ENCODE measurements around the gene RAB11A. TPM values are rescaled to one million over a fixed set of nuclear protein-coding genes. Genes with fewer than 3 reads are reported as not detected.

Gene RAB11A
- polyA plus RNA-seq, result 100 to 1,000 TPM; 399 to 610 TPM

- H3K36me3 ChIP-seq (ENCODE audit: control insufficient read depth in 2 of 2, insufficient read depth in 2 of 2, low read length in 1 of 2), result no peaks in the 10 kb centered on the region
- H3K4me1 ChIP-seq (ENCODE audit: control insufficient read depth in 2 of 2, insufficient read depth in 2 of 2, low read length in 1 of 2), result peaks cover 0 to 3% of the 10 kb centered on the region in 2 donors
- H3K27ac ChIP-seq (ENCODE audit: low read depth in 2 of 2, low read length in 1 of 2), result peak within 1 kb of the TSS; percentile 95 to 99
- 0% methylated on average over 58 to 62 of the region's 62 CpGs for WGBS, 2 donors
- H3K9me3 ChIP-seq (ENCODE audit: control insufficient read depth in 2 of 2, insufficient read depth in 1 of 2, low read depth in 1 of 2, low read length in 1 of 2), result no peaks in the 10 kb centered on the region
- peak within 1 kb of the TSS; percentile 91 to 98 for H3K4me3 ChIP-seq (ENCODE audit: low read depth in 1 of 2, low read length in 2 of 2)
- H3K27me3 ChIP-seq (ENCODE audit: control insufficient read depth in 1 of 2, insufficient read depth in 2 of 2, low read length in 2 of 2), result no peaks in the 10 kb centered on the region
Observed at GRCh38 chr15:65869126-65869953, at the start of gene RAB11A. TSS of gene RAB11A (plus strand) at chr15:65869491. CDS start at chr15:65869586, 95 bp downstream.

GRCh38 chr15:65819563-65819960 is 49.7 kb upstream of the RAB11A start:
- Histone ChIP-seq H3K4me1 (ENCODE audit: control insufficient read depth in 2 of 2, insufficient read depth in 2 of 2, low read length in 1 of 2) (no peaks in the 10 kb centered on the region), H3K4me3 (ENCODE audit: low read depth in 1 of 2, low read length in 2 of 2) (no peak overlapping the region), H3K9me3 (ENCODE audit: control insufficient read depth in 2 of 2, insufficient read depth in 1 of 2, low read depth in 1 of 2, low read length in 1 of 2) (no peaks in the 10 kb centered on the region), H3K27me3 (ENCODE audit: control insufficient read depth in 1 of 2, insufficient read depth in 2 of 2, low read length in 2 of 2) (no peaks in the 10 kb centered on the region), H3K36me3 (ENCODE audit: control insufficient read depth in 2 of 2, insufficient read depth in 2 of 2, low read length in 1 of 2) (no peaks in the 10 kb centered on the region), H3K27ac (ENCODE audit: low read depth in 2 of 2, low read length in 1 of 2) (no peak overlapping the region)
- 87 to 90% methylated on average over 3 of the region's 3 CpGs for WGBS, 2 donors

- Histone ChIP-seq H3K27ac (ENCODE audit: low read depth in 2 of 2, low read length in 1 of 2) (no peak overlapping the region), H3K27me3 (ENCODE audit: control insufficient read depth in 1 of 2, insufficient read depth in 2 of 2, low read length in 2 of 2) (no peaks in the 10 kb centered on the region), H3K4me3 (ENCODE audit: low read depth in 1 of 2, low read length in 2 of 2) (no peak overlapping the region), H3K4me1 (ENCODE audit: control insufficient read depth in 2 of 2, insufficient read depth in 2 of 2, low read length in 1 of 2) (no peaks in the 10 kb centered on the region), H3K9me3 (ENCODE audit: control insufficient read depth in 2 of 2, insufficient read depth in 1 of 2, low read depth in 1 of 2, low read length in 1 of 2) (no peaks in the 10 kb centered on the region), H3K36me3 (ENCODE audit: control insufficient read depth in 2 of 2, insufficient read depth in 2 of 2, low read length in 1 of 2) (no peaks in the 10 kb centered on the region)
Observed at GRCh38 chr15:65821070-65821469, 48.2 kb upstream of the RAB11A start.

- Histone ChIP-seq H3K9me3 (ENCODE audit: control insufficient read depth in 2 of 2, insufficient read depth in 1 of 2, low read depth in 1 of 2, low read length in 1 of 2) (no peaks in the 10 kb centered on the region), H3K36me3 (ENCODE audit: control insufficient read depth in 2 of 2, insufficient read depth in 2 of 2, low read length in 1 of 2) (no peaks in the 10 kb centered on the region), H3K4me1 (ENCODE audit: control insufficient read depth in 2 of 2, insufficient read depth in 2 of 2, low read length in 1 of 2) (no peaks in the 10 kb centered on the region), H3K27ac (ENCODE audit: low read depth in 2 of 2, low read length in 1 of 2) (no peak overlapping the region), H3K4me3 (ENCODE audit: low read depth in 1 of 2, low read length in 2 of 2) (no peak overlapping the region), H3K27me3 (ENCODE audit: control insufficient read depth in 1 of 2, insufficient read depth in 2 of 2, low read length in 2 of 2) (no peaks in the 10 kb centered on the region)
- WGBS, 2 donors, result 80 to 88% methylated on average over 3 of the region's 3 CpGs
Observed at GRCh38 chr15:65822316-65822715, 47.0 kb upstream of the RAB11A start.

- Histone ChIP-seq H3K9me3 (ENCODE audit: control insufficient read depth in 2 of 2, insufficient read depth in 1 of 2, low read depth in 1 of 2, low read length in 1 of 2) (no peaks in the 10 kb centered on the region), H3K27me3 (ENCODE audit: control insufficient read depth in 1 of 2, insufficient read depth in 2 of 2, low read length in 2 of 2) (no peaks in the 10 kb centered on the region), H3K4me1 (ENCODE audit: control insufficient read depth in 2 of 2, insufficient read depth in 2 of 2, low read length in 1 of 2) (no peaks in the 10 kb centered on the region), H3K36me3 (ENCODE audit: control insufficient read depth in 2 of 2, insufficient read depth in 2 of 2, low read length in 1 of 2) (no peaks in the 10 kb centered on the region), H3K4me3 (ENCODE audit: low read depth in 1 of 2, low read length in 2 of 2) (no peak overlapping the region), H3K27ac (ENCODE audit: low read depth in 2 of 2, low read length in 1 of 2) (no peak overlapping the region)
- 66 to 69% methylated on average over 7 of the region's 7 CpGs for WGBS, 2 donors
Observed at GRCh38 chr15:65824031-65824743, 45.1 kb upstream of the RAB11A start.

- 54 to 57% methylated on average over 5 of the region's 5 CpGs for WGBS, 2 donors
- no peak overlapping the region for H3K27ac ChIP-seq (ENCODE audit: low read depth in 2 of 2, low read length in 1 of 2)
- no peaks in the 10 kb centered on the region for H3K36me3 ChIP-seq (ENCODE audit: control insufficient read depth in 2 of 2, insufficient read depth in 2 of 2, low read length in 1 of 2)
- H3K9me3 ChIP-seq (ENCODE audit: control insufficient read depth in 2 of 2, insufficient read depth in 1 of 2, low read depth in 1 of 2, low read length in 1 of 2), result no peaks in the 10 kb centered on the region
- H3K27me3 ChIP-seq (ENCODE audit: control insufficient read depth in 1 of 2, insufficient read depth in 2 of 2, low read length in 2 of 2), result no peaks in the 10 kb centered on the region
- H3K4me3 ChIP-seq (ENCODE audit: low read depth in 1 of 2, low read length in 2 of 2), result no peak overlapping the region
- H3K4me1 ChIP-seq (ENCODE audit: control insufficient read depth in 2 of 2, insufficient read depth in 2 of 2, low read length in 1 of 2), result no peaks in the 10 kb centered on the region
Observed at GRCh38 chr15:65824941-65825544, 44.2 kb upstream of the RAB11A start.

GRCh38 chr15:65827065-65827464 is 42.2 kb upstream of the RAB11A start:
- H3K4me1 ChIP-seq (ENCODE audit: control insufficient read depth in 2 of 2, insufficient read depth in 2 of 2, low read length in 1 of 2), result no peaks in the 10 kb centered on the region
- H3K36me3 ChIP-seq (ENCODE audit: control insufficient read depth in 2 of 2, insufficient read depth in 2 of 2, low read length in 1 of 2), result no peaks in the 10 kb centered on the region
- no peak overlapping the region for H3K27ac ChIP-seq (ENCODE audit: low read depth in 2 of 2, low read length in 1 of 2)
- no peaks in the 10 kb centered on the region for H3K27me3 ChIP-seq (ENCODE audit: control insufficient read depth in 1 of 2, insufficient read depth in 2 of 2, low read length in 2 of 2)
- no peaks in the 10 kb centered on the region for H3K9me3 ChIP-seq (ENCODE audit: control insufficient read depth in 2 of 2, insufficient read depth in 1 of 2, low read depth in 1 of 2, low read length in 1 of 2)
- WGBS, 2 donors, result 61 to 64% methylated on average over 3 of the region's 3 CpGs
- no peak overlapping the region for H3K4me3 ChIP-seq (ENCODE audit: low read depth in 1 of 2, low read length in 2 of 2)

- no peaks in the 10 kb centered on the region for H3K9me3 ChIP-seq (ENCODE audit: control insufficient read depth in 2 of 2, insufficient read depth in 1 of 2, low read depth in 1 of 2, low read length in 1 of 2)
- H3K4me1 ChIP-seq (ENCODE audit: control insufficient read depth in 2 of 2, insufficient read depth in 2 of 2, low read length in 1 of 2), result no peaks in the 10 kb centered on the region
- H3K27ac ChIP-seq (ENCODE audit: low read depth in 2 of 2, low read length in 1 of 2), result no peak overlapping the region
- no peak overlapping the region for H3K4me3 ChIP-seq (ENCODE audit: low read depth in 1 of 2, low read length in 2 of 2)
- WGBS, 2 donors, result 78 to 83% methylated on average over 2 of the region's 2 CpGs
- no peaks in the 10 kb centered on the region for H3K36me3 ChIP-seq (ENCODE audit: control insufficient read depth in 2 of 2, insufficient read depth in 2 of 2, low read length in 1 of 2)
- H3K27me3 ChIP-seq (ENCODE audit: control insufficient read depth in 1 of 2, insufficient read depth in 2 of 2, low read length in 2 of 2), result no peaks in the 10 kb centered on the region
Observed at GRCh38 chr15:65828585-65828984, 40.7 kb upstream of the RAB11A start.

GRCh38 chr15:65829130-65829764 is 40.0 kb upstream of the RAB11A start:
- Histone ChIP-seq H3K36me3 (ENCODE audit: control insufficient read depth in 2 of 2, insufficient read depth in 2 of 2, low read length in 1 of 2) (no peaks in the 10 kb centered on the region), H3K27me3 (ENCODE audit: control insufficient read depth in 1 of 2, insufficient read depth in 2 of 2, low read length in 2 of 2) (no peaks in the 10 kb centered on the region), H3K4me1 (ENCODE audit: control insufficient read depth in 2 of 2, insufficient read depth in 2 of 2, low read length in 1 of 2) (peaks cover 0 to 2% of the 10 kb centered on the region in 2 donors), H3K4me3 (ENCODE audit: low read depth in 1 of 2, low read length in 2 of 2) (no peak overlapping the region), H3K9me3 (ENCODE audit: control insufficient read depth in 2 of 2, insufficient read depth in 1 of 2, low read depth in 1 of 2, low read length in 1 of 2) (no peaks in the 10 kb centered on the region), H3K27ac (ENCODE audit: low read depth in 2 of 2, low read length in 1 of 2) (no peak overlapping the region)
- 57 to 59% methylated on average over 7 of the region's 7 CpGs for WGBS, 2 donors
